Right cardiac atrium (tissue), 5 donors: Measurements from ENCODE around the gene INKA2. TPM values are rescaled to one million over a fixed set of nuclear protein-coding genes. Genes with fewer than 3 reads are reported as not detected.

ENCODE experiments used
- ATAC-seq, 2 donors: fragments of 200-7000 bp; cut with Tn5 transposase; one replicate each; pipeline versions ENCODE4 v1.8.0 to v1.9.1; 2020; ENCODE audit warnings: moderate library complexity in 2 of 2, mild to moderate bottlenecking in 1 of 2
- DNase-seq, 3 donors: peaks; one replicate each; pipeline ENCODE4 v3.0.0-alpha.2; 2020
- H3K27ac ChIP-seq: one replicate; pipeline ENCODE4 v1.5.1; 2013; ENCODE audit warnings: mild to moderate bottlenecking, low read length, control low read depth, moderate library complexity
- H3K27me3 ChIP-seq: one replicate; pipeline ENCODE4 v1.6.1; 2013; ENCODE audit not compliant: control insufficient read depth, insufficient read depth
- H3K4me1 ChIP-seq: one replicate; pipeline ENCODE4 v1.6.1; 2013; ENCODE audit warnings: low read length; ENCODE audit not compliant: control insufficient read depth, insufficient read depth
- H3K4me3 ChIP-seq: one replicate; pipeline ENCODE4 v1.5.1; 2013; ENCODE audit warnings: low read length, control low read depth
- H3K9me3 ChIP-seq: one replicate; pipeline ENCODE4 v1.6.1; 2013; ENCODE audit warnings: low read length; ENCODE audit not compliant: control insufficient read depth
- WGBS: extraction: QIAGEN DNeasy Blood & Tissue Kit; methylation state at CpG from one replicate; pipeline ENCODE4 v1.1.7; 2013; 5-methylcytosine and 5-hydroxymethylcytosine counted together
- intact Hi-C, 4 donors: fragments of 100-400 bp; cut with DNase I; formaldehyde crosslinking; loops; one replicate each; pipeline versions ENCODE4 v1.11.0 to v1.14.0; 2022 to 2023
- long read RNA-seq, 4 donors: library from polyadenylated mRNA; unstranded; transcript quantifications; one replicate each; pipeline ENCODE4 v2.0.0, GENCODE V29; 2020 to 2021
- polyA plus RNA-seq: library from polyadenylated mRNA; stranded (reverse); fragments of 200-250 nt; gene quantifications from one replicate; pipeline ENCODE4 v1.2.3, GENCODE V29; 2013
- total RNA-seq, 4 donors: library from RNA; stranded (reverse); fragmentation: NEBNext Ultra II Directional; extraction: Animal tissue kit (Norgen Biotek cat#: 25700); gene quantifications; one replicate each; pipeline ENCODE4 v1.2.1, GENCODE V29; 2021
- donor health status: healthy with polysubstance abuse.
- donor health status: DM: no; HTN: yes; CAD: no.
- donor health status: DM: no; HTN: no; CAD: no.
- donor health status: DM: no; HTN: yes; CAD: no; lungs with severe emphysema.
- donor health status: DM: yes; HTN: yes; CAD: no.

The INKA2 gene
- total RNA-seq, result 10 to 100 TPM; 18.9 to 46.2 (median 26.9) TPM
- polyA plus RNA-seq, result 14.3 TPM
- long read RNA-seq, donor 1, full-length matches to known transcripts, result 15 of 20 reads
- long read RNA-seq, donor 1, partial matches to known transcripts, result 0 of 20 reads
- long read RNA-seq, donor 1, other reads (novel, unspliced or antisense), result 5 of 20 reads
- long read RNA-seq, donor 2, full-length matches to known transcripts, result 6 of 8 reads
- long read RNA-seq, donor 2, partial matches to known transcripts, result 0 of 8 reads
- long read RNA-seq, donor 2, other reads (novel, unspliced or antisense), result 2 of 8 reads
- long read RNA-seq, donor 3, full-length matches to known transcripts, result 56 of 64 reads
- long read RNA-seq, donor 3, partial matches to known transcripts, result 0 of 64 reads
- long read RNA-seq, donor 3, other reads (novel, unspliced or antisense), result 8 of 64 reads
- long read RNA-seq, donor 4, full-length matches to known transcripts, result 8 of 9 reads
- long read RNA-seq, donor 4, partial matches to known transcripts, result 0 of 9 reads
- long read RNA-seq, donor 4, other reads (novel, unspliced or antisense), result 1 of 9 reads

GRCh38 chr1:111739194-111739924 lies at the start of gene INKA2:
Gene INKA2, minus strand, starts transcription at chr1:111739395. Its CDS starts 153 bp downstream, at chr1:111739242.
- ATAC-seq (peak; percentile 90), DNase-seq (peak; percentile 92 to 96 (median 94))
- peak within 1 kb of the TSS; percentile 66 for H3K4me3 ChIP-seq
- intact Hi-C loops, result no loop called here
- no peaks in the 10 kb centered on the region for H3K9me3 ChIP-seq
- peak within 1 kb of the TSS; percentile 93 for H3K27ac ChIP-seq
- under 1% methylated on average over 59 of the region's 59 CpGs for WGBS
- H3K4me1 ChIP-seq, result peaks cover 14% of the 10 kb centered on the region
- no peaks in the 10 kb centered on the region for H3K27me3 ChIP-seq

- WGBS, result 74% methylated on average over 9 of the region's 9 CpGs
- H3K4me1 ChIP-seq, result peaks cover 2% of the 10 kb centered on the region
These were observed 47.5 kb upstream of the INKA2 start for GRCh38 chr1:111786669-111787207.

GRCh38 chr1:111784273-111784901 lies 45.2 kb upstream of the INKA2 start:
- no peak overlapping the region for H3K4me3 ChIP-seq
- peaks cover 2% of the 10 kb centered on the region for H3K4me1 ChIP-seq
- 80% methylated on average over 4 of the region's 4 CpGs for WGBS
- intact Hi-C loops, result no loop called here
- DNase-seq (no peak), ATAC-seq (no peak)
- H3K9me3 ChIP-seq, result no peaks in the 10 kb centered on the region
- H3K27ac ChIP-seq, result no peak overlapping the region
- H3K27me3 ChIP-seq, result no peaks in the 10 kb centered on the region

More at GRCh38 chr1:111786669-111787207, 47.5 kb upstream of the INKA2 start:
- no peak overlapping the region for H3K27ac ChIP-seq
- intact Hi-C loops, result no loop called here
- ATAC-seq (no peak), DNase-seq (no peak)
- H3K27me3 ChIP-seq, result no peaks in the 10 kb centered on the region
- H3K9me3 ChIP-seq, result no peaks in the 10 kb centered on the region
- H3K4me3 ChIP-seq, result no peak overlapping the region

GRCh38 chr1:111779546-111779945 lies 40.4 kb upstream of the INKA2 start:
- WGBS, result 94% methylated on average over 2 of the region's 2 CpGs
- H3K27ac ChIP-seq, result no peak overlapping the region
- H3K9me3 ChIP-seq, result no peaks in the 10 kb centered on the region
- no peak overlapping the region for H3K4me3 ChIP-seq
- intact Hi-C loops, result no loop called here
- DNase-seq (no peak), ATAC-seq (no peak)
- no peaks in the 10 kb centered on the region for H3K4me1 ChIP-seq
- H3K27me3 ChIP-seq, result no peaks in the 10 kb centered on the region

- H3K4me3 ChIP-seq, result no peak overlapping the region
- no peaks in the 10 kb centered on the region for H3K27me3 ChIP-seq
- no peak overlapping the region for H3K27ac ChIP-seq
- ATAC-seq (no peak), DNase-seq (no peak)
- intact Hi-C loops, result no loop called here
- 56% methylated on average over 2 of the region's 2 CpGs for WGBS
- H3K9me3 ChIP-seq, result no peaks in the 10 kb centered on the region
- no peaks in the 10 kb centered on the region for H3K4me1 ChIP-seq
These were observed 39.4 kb upstream of the INKA2 start for GRCh38 chr1:111778541-111779051.

- no peaks in the 10 kb centered on the region for H3K27me3 ChIP-seq
- H3K4me1 ChIP-seq, result no peaks in the 10 kb centered on the region
- H3K27ac ChIP-seq, result no peak overlapping the region
- no peaks in the 10 kb centered on the region for H3K9me3 ChIP-seq
- DNase-seq (no peak), ATAC-seq (no peak)
- intact Hi-C loops, result no loop called here
- H3K4me3 ChIP-seq, result no peak overlapping the region
- 89% methylated on average over 6 of the region's 6 CpGs for WGBS
These were observed 38.9 kb upstream of the INKA2 start for GRCh38 chr1:111778066-111778465.

- ATAC-seq (no peak), DNase-seq (no peak)
- no peaks in the 10 kb centered on the region for H3K27me3 ChIP-seq
- intact Hi-C loops, result no loop called here
- H3K9me3 ChIP-seq, result no peaks in the 10 kb centered on the region
- H3K4me1 ChIP-seq, result no peaks in the 10 kb centered on the region
- WGBS, result 74% methylated on average over 1 of the region's 1 CpG
- H3K4me3 ChIP-seq, result no peak overlapping the region
- no peak overlapping the region for H3K27ac ChIP-seq
These were observed 38.1 kb upstream of the INKA2 start for GRCh38 chr1:111777301-111777700.

- DNase-seq (no peak), ATAC-seq (no peak)
- Histone ChIP-seq H3K27me3 (no peaks in the 10 kb centered on the region), H3K27ac (no peak overlapping the region), H3K9me3 (no peaks in the 10 kb centered on the region), H3K4me3 (no peak overlapping the region), H3K4me1 (no peaks in the 10 kb centered on the region)
- 92% methylated on average over 8 of the region's 8 CpGs for WGBS
- intact Hi-C loops, result no loop called here
These were observed 37.7 kb upstream of the INKA2 start for GRCh38 chr1:111776861-111777260.

- H3K27ac ChIP-seq, result no peak overlapping the region
- ATAC-seq, result no peak
- no peaks in the 10 kb centered on the region for H3K27me3 ChIP-seq
- WGBS, result 54% methylated on average over 2 of the region's 2 CpGs
- no peaks in the 10 kb centered on the region for H3K4me1 ChIP-seq
- DNase-seq, result no peak
- intact Hi-C loops, result no loop called here
- H3K4me3 ChIP-seq, result no peak overlapping the region
- H3K9me3 ChIP-seq, result no peaks in the 10 kb centered on the region
These were observed 37.2 kb upstream of the INKA2 start for GRCh38 chr1:111776391-111776790.

GRCh38 chr1:111775966-111776365 lies 36.8 kb upstream of the INKA2 start:
- no peak overlapping the region for H3K4me3 ChIP-seq
- H3K9me3 ChIP-seq, result no peaks in the 10 kb centered on the region
- 53% methylated on average over 9 of the region's 9 CpGs for WGBS
- intact Hi-C loops, result no loop called here
- H3K27ac ChIP-seq, result no peak overlapping the region
- no peaks in the 10 kb centered on the region for H3K27me3 ChIP-seq
- no peak for DNase-seq
- no peak for ATAC-seq
- no peaks in the 10 kb centered on the region for H3K4me1 ChIP-seq
